Central memory CD8-positive, alpha-beta T cell (primary cell): ENCODE data around the gene HRC.

Source experiments
- ATAC-seq: fragments of 150-1000 bp; cut with Tn5 transposase; replicated peaks from 2 replicates; pipeline ENCODE4 v1.10.0; 2022; ENCODE audit warnings: mild to moderate bottlenecking, moderate FRiP score, moderate number of reproducible peaks; ENCODE audit not compliant: poor library complexity, severe bottlenecking; ENCODE audit errors: extremely low read depth
- DNase-seq, 2 donors: peaks; one replicate each; pipeline ENCODE4 v3.0.0; 2021; ENCODE audit warnings: low spot score in 2 of 2
- H3K27ac Mint-ChIP-seq: one replicate; pipeline ENCODE4 v1.8.0; 2022; ENCODE audit warnings: low read depth, mild to moderate bottlenecking, moderate library complexity, mixed read lengths
- H3K27me3 Mint-ChIP-seq: one replicate; pipeline ENCODE4 v1.8.0; 2022; ENCODE audit warnings: mixed read lengths
- H3K36me3 Mint-ChIP-seq: one replicate; pipeline ENCODE4 v1.8.0; 2022; ENCODE audit warnings: mild to moderate bottlenecking, moderate library complexity, mixed read lengths; ENCODE audit not compliant: insufficient read depth
- H3K4me1 Mint-ChIP-seq: one replicate; pipeline ENCODE4 v1.8.0; 2022; ENCODE audit warnings: mixed read lengths
- H3K4me3 Mint-ChIP-seq: one replicate; pipeline ENCODE4 v1.8.0; 2022; ENCODE audit warnings: mild to moderate bottlenecking, moderate library complexity, mixed read lengths
- H3K9me3 Mint-ChIP-seq: one replicate; pipeline ENCODE4 v1.8.0; 2022; ENCODE audit warnings: mixed read lengths

Gene HRC

GRCh38 chr19:49113762-49114629, 41.2 kb downstream of the HRC start, which contains the start of gene LIN7B:
Gene LIN7B, plus strand, starts transcription at chr19:49114370. Its CDS starts 35 bp downstream, at chr19:49114405.
- DNase-seq (peak; percentile 67 to 72), ATAC-seq (peak; percentile 44)
- H3K9me3 Mint-ChIP-seq = no peaks in the 10 kb centered on the region
- H3K27me3 Mint-ChIP-seq = no peaks in the 10 kb centered on the region
- H3K36me3 Mint-ChIP-seq = peaks cover 9% of the 10 kb centered on the region
- peaks cover 29% of the 10 kb centered on the region for H3K4me1 Mint-ChIP-seq
- peak within 1 kb of the TSS; percentile 49 for H3K27ac Mint-ChIP-seq
- H3K4me3 Mint-ChIP-seq = peak within 1 kb of the TSS; percentile 78

GRCh38 chr19:49111218-49111998, 43.8 kb downstream of the HRC start:
- H3K4me3 Mint-ChIP-seq = no peak overlapping the region
- H3K9me3 Mint-ChIP-seq = no peaks in the 10 kb centered on the region
- peaks cover 20% of the 10 kb centered on the region for H3K36me3 Mint-ChIP-seq
- DNase-seq (no peak), ATAC-seq (no peak)
- no peaks in the 10 kb centered on the region for H3K27me3 Mint-ChIP-seq
- H3K27ac Mint-ChIP-seq = no peak overlapping the region
- H3K4me1 Mint-ChIP-seq = peaks cover 21% of the 10 kb centered on the region

- H3K36me3 Mint-ChIP-seq = peaks cover 24% of the 10 kb centered on the region
- no peak overlapping the region for H3K27ac Mint-ChIP-seq
- H3K27me3 Mint-ChIP-seq = no peaks in the 10 kb centered on the region
- peaks cover 19% of the 10 kb centered on the region for H3K4me1 Mint-ChIP-seq
- H3K4me3 Mint-ChIP-seq = no peak overlapping the region
- H3K9me3 Mint-ChIP-seq = no peaks in the 10 kb centered on the region
- no peak for DNase-seq
- no peak for ATAC-seq
Observed at GRCh38 chr19:49110567-49110966, 44.6 kb downstream of the HRC start.

- ATAC-seq (no peak), DNase-seq (no peak)
- Mint-ChIP-seq H3K4me1 (peaks cover 24% of the 10 kb centered on the region), H3K4me3 (no peak overlapping the region), H3K27me3 (no peaks in the 10 kb centered on the region), H3K36me3 (peaks cover 32% of the 10 kb centered on the region), H3K27ac (no peak overlapping the region), H3K9me3 (no peaks in the 10 kb centered on the region)
Observed at GRCh38 chr19:49109569-49110233, 45.5 kb downstream of the HRC start.

- Mint-ChIP-seq H3K27ac (peak overlapping the region; percentile 38), H3K9me3 (no peaks in the 10 kb centered on the region), H3K36me3 (peaks cover 34% of the 10 kb centered on the region), H3K27me3 (no peaks in the 10 kb centered on the region), H3K4me1 (peaks cover 23% of the 10 kb centered on the region), H3K4me3 (no peak overlapping the region)
- DNase-seq = no peak
- ATAC-seq = no peak
Observed at GRCh38 chr19:49109051-49109450, 46.1 kb downstream of the HRC start.

- DNase-seq = no peak
- H3K27ac Mint-ChIP-seq = peak overlapping the region; percentile 72
- H3K9me3 Mint-ChIP-seq = no peaks in the 10 kb centered on the region
- H3K4me1 Mint-ChIP-seq = peaks cover 16% of the 10 kb centered on the region
- H3K4me3 Mint-ChIP-seq = no peak overlapping the region
- no peaks in the 10 kb centered on the region for H3K27me3 Mint-ChIP-seq
- peaks cover 34% of the 10 kb centered on the region for H3K36me3 Mint-ChIP-seq
- ATAC-seq = no peak
Observed at GRCh38 chr19:49107625-49108459, 47.4 kb downstream of the HRC start.

- peaks cover 16% of the 10 kb centered on the region for H3K4me1 Mint-ChIP-seq
- H3K27ac Mint-ChIP-seq = peak overlapping the region; percentile 72
- H3K36me3 Mint-ChIP-seq = peaks cover 38% of the 10 kb centered on the region
- no peaks in the 10 kb centered on the region for H3K27me3 Mint-ChIP-seq
- DNase-seq (peak; percentile 47 to 50), ATAC-seq (peak; percentile 86)
- H3K4me3 Mint-ChIP-seq = peak overlapping the region; percentile 53
- H3K9me3 Mint-ChIP-seq = no peaks in the 10 kb centered on the region
Observed at GRCh38 chr19:49106648-49107135, 48.5 kb downstream of the HRC start.

GRCh38 chr19:49104229-49104864, 50.8 kb downstream of the HRC start:
- ATAC-seq (no peak), DNase-seq (no peak)
- Mint-ChIP-seq H3K27ac (peak overlapping the region; percentile 42), H3K4me1 (peaks cover 27% of the 10 kb centered on the region), H3K4me3 (no peak overlapping the region), H3K27me3 (no peaks in the 10 kb centered on the region), H3K36me3 (peaks cover 56% of the 10 kb centered on the region), H3K9me3 (no peaks in the 10 kb centered on the region)

GRCh38 chr19:49103331-49104085, 51.7 kb downstream of the HRC start:
- no peak overlapping the region for H3K4me3 Mint-ChIP-seq
- DNase-seq (no peak), ATAC-seq (no peak)
- no peak overlapping the region for H3K27ac Mint-ChIP-seq
- peaks cover 27% of the 10 kb centered on the region for H3K4me1 Mint-ChIP-seq
- H3K36me3 Mint-ChIP-seq = peaks cover 59% of the 10 kb centered on the region
- no peaks in the 10 kb centered on the region for H3K27me3 Mint-ChIP-seq
- no peaks in the 10 kb centered on the region for H3K9me3 Mint-ChIP-seq

GRCh38 chr19:49102303-49102702, 52.9 kb downstream of the HRC start:
- Mint-ChIP-seq H3K36me3 (peaks cover 60% of the 10 kb centered on the region), H3K4me3 (no peak overlapping the region), H3K9me3 (no peaks in the 10 kb centered on the region), H3K4me1 (peaks cover 27% of the 10 kb centered on the region), H3K27me3 (no peaks in the 10 kb centered on the region), H3K27ac (no peak overlapping the region)
- DNase-seq (no peak), ATAC-seq (no peak)
